Upper lobe of right lung (tissue), 1 donor: ENCODE data around the gene HKDC1. TPM values are rescaled to one million over a fixed set of nuclear protein-coding genes. Genes with fewer than 3 reads are reported as not detected.

Experiments
- ATAC-seq: fragments of 200-7000 bp; cut with Tn5 transposase; one replicate; pipeline ENCODE4 v1.9.1; 2020; ENCODE audit warnings: mild to moderate bottlenecking, moderate library complexity
- DNase-seq: peaks from one replicate; pipeline ENCODE4 v3.0.0-alpha.2; 2020
- H3K27ac ChIP-seq: fragments of 200-600 bp; one replicate; pipeline ENCODE4 v1.8.0; 2022
- H3K27me3 ChIP-seq: fragments of 200-600 bp; one replicate; pipeline ENCODE4 v1.8.0; 2022; ENCODE audit warnings: mild to moderate bottlenecking
- H3K36me3 ChIP-seq: fragments of 200-600 bp; one replicate; pipeline ENCODE4 v1.8.0; 2022
- H3K4me1 ChIP-seq: fragments of 200-600 bp; one replicate; pipeline ENCODE4 v1.8.0; 2022
- H3K4me3 ChIP-seq: fragments of 200-600 bp; one replicate; pipeline ENCODE4 v1.8.0; 2022; ENCODE audit warnings: mild to moderate bottlenecking
- H3K9me3 ChIP-seq: fragments of 200-600 bp; one replicate; pipeline ENCODE4 v1.8.0; 2022
- CTCF ChIP-seq: fragments of 200-600 bp; IDR thresholded peaks from one replicate; pipeline ENCODE4 v1.8.0; 2022; ENCODE audit warnings: antibody characterized with exemption
- intact Hi-C: fragments of 100-400 bp; cut with DNase I; formaldehyde crosslinking; loops from one replicate; pipeline ENCODE4 v1.11.0; 2022
- total RNA-seq: library from RNA; stranded (reverse); fragmentation: NEBNext Ultra II Directional; extraction: Animal tissue kit (Norgen Biotek cat#: 25700); gene quantifications from one replicate; pipeline ENCODE4 v1.2.1, GENCODE V29; 2021
- donor health status: DM: no; HTN: yes; CAD: no; lungs with severe emphysema.

The HKDC1 gene
- total RNA-seq, 1 donor from 2014 or later: 9.6 TPM

- DNase-seq: no peak
- Histone ChIP-seq H3K4me3 (no peak overlapping the region), H3K27ac (no peak overlapping the region), H3K36me3 (no peaks in the 10 kb centered on the region), H3K9me3 (no peaks in the 10 kb centered on the region), H3K4me1 (peaks cover 27% of the 10 kb centered on the region), H3K27me3 (no peaks in the 10 kb centered on the region)
- intact Hi-C loops: no loop called here
- ATAC-seq: no peak
- no peak for TF ChIP-seq CTCF
These were observed 5.5 kb downstream of the HKDC1 start for GRCh38 chr10:69225681-69226080.

- no peak for TF ChIP-seq CTCF
- DNase-seq: no peak
These were observed 6.9 kb downstream of the HKDC1 start for GRCh38 chr10:69226919-69227450.

GRCh38 chr10:69228151-69228550, 8.0 kb downstream of the HKDC1 start:
- ATAC-seq (no peak), DNase-seq (no peak)
- Histone ChIP-seq H3K4me1 (peaks cover 14% of the 10 kb centered on the region), H3K27me3 (no peaks in the 10 kb centered on the region), H3K9me3 (no peaks in the 10 kb centered on the region), H3K27ac (no peak overlapping the region), H3K36me3 (no peaks in the 10 kb centered on the region), H3K4me3 (no peak overlapping the region)
- intact Hi-C loops: no loop called here
- no peak for TF ChIP-seq CTCF

More at GRCh38 chr10:69226919-69227450, 6.9 kb downstream of the HKDC1 start:
- Histone ChIP-seq H3K27me3 (no peaks in the 10 kb centered on the region), H3K9me3 (no peaks in the 10 kb centered on the region), H3K4me1 (peaks cover 20% of the 10 kb centered on the region), H3K36me3 (no peaks in the 10 kb centered on the region), H3K27ac (no peak overlapping the region), H3K4me3 (no peak overlapping the region)
- ATAC-seq: no peak
- intact Hi-C loops: no loop called here

- intact Hi-C loops: no loop called here
These were observed 9.4 kb downstream of the HKDC1 start for GRCh38 chr10:69229616-69229916.

GRCh38 chr10:69230128-69230527, 10.0 kb downstream of the HKDC1 start:
- no peak overlapping the region for H3K4me3 ChIP-seq
- intact Hi-C loops: no loop called here
- no peak for TF ChIP-seq CTCF
- no peak for ATAC-seq
- peaks cover 11% of the 10 kb centered on the region for H3K4me1 ChIP-seq
- no peaks in the 10 kb centered on the region for H3K36me3 ChIP-seq
- DNase-seq: no peak
- no peaks in the 10 kb centered on the region for H3K27me3 ChIP-seq
- H3K9me3 ChIP-seq: no peaks in the 10 kb centered on the region
- H3K27ac ChIP-seq: no peak overlapping the region

More at GRCh38 chr10:69229616-69229916, 9.4 kb downstream of the HKDC1 start:
- Histone ChIP-seq H3K4me3 (no peak overlapping the region), H3K27me3 (no peaks in the 10 kb centered on the region), H3K27ac (no peak overlapping the region), H3K36me3 (no peaks in the 10 kb centered on the region), H3K9me3 (no peaks in the 10 kb centered on the region), H3K4me1 (peaks cover 14% of the 10 kb centered on the region)
- TF ChIP-seq CTCF: no peak
- ATAC-seq: no peak
- DNase-seq: no peak

GRCh38 chr10:69232252-69232651, 12.1 kb downstream of the HKDC1 start:
- no peak overlapping the region for H3K27ac ChIP-seq
- no peak overlapping the region for H3K4me3 ChIP-seq
- no peak for TF ChIP-seq CTCF
- no peaks in the 10 kb centered on the region for H3K9me3 ChIP-seq
- peak; percentile 45 for ATAC-seq
- peaks cover 6% of the 10 kb centered on the region for H3K4me1 ChIP-seq
- no peaks in the 10 kb centered on the region for H3K27me3 ChIP-seq
- no peak for DNase-seq
- intact Hi-C loops: no loop called here
- H3K36me3 ChIP-seq: no peaks in the 10 kb centered on the region
